AG10803 (cell line): ENCODE measurements around the gene SLC25A33.

Experiments used
- DNase-seq: peaks from one replicate; pipeline ENCODE4 v3.0.0; 2010; ENCODE audit warnings: low read depth
- H3K4me3 ChIP-seq: 2 replicates; pipeline ENCODE4 v1.5.1; 2011; ENCODE audit warnings: mild to moderate bottlenecking, low read length, control low read depth
- CTCF ChIP-seq: conservative IDR thresholded peaks from 2 replicates; pipeline ENCODE4 v1.5.1; 2011; ENCODE audit warnings: mild to moderate bottlenecking, low read length, control low read depth, inconsistent platforms

Gene SLC25A33

DNA sequence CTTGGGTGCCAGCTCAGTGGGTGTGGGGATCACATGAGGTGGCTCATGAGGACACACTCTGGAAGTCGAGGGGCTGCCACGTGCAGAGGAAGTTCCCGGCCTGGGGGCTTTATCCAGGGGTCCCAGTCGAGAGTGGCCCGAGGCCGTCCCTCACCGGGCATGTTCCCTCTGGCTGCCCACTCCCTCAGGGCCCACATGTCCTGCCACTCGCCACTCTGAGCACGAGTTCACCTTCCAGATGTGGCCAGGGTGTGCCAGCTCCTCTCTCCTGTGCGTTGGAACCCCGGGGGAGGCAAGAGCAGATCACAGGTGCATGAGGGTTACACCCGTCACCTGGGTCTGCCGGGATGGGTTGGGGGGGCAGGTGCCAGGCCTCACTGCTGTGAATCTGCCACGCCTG is 64.0 kb downstream of the SLC25A33 start:
- TF ChIP-seq CTCF, result no peak
- H3K4me3 ChIP-seq, result no peak overlapping the region
- DNase-seq, result no peak

GRCh38 chr1:9603766-9604753 is 64.8 kb downstream of the SLC25A33 start:
- no peak for TF ChIP-seq CTCF
- H3K4me3 ChIP-seq, result no peak overlapping the region
- DNase-seq, result no peak

DNA sequence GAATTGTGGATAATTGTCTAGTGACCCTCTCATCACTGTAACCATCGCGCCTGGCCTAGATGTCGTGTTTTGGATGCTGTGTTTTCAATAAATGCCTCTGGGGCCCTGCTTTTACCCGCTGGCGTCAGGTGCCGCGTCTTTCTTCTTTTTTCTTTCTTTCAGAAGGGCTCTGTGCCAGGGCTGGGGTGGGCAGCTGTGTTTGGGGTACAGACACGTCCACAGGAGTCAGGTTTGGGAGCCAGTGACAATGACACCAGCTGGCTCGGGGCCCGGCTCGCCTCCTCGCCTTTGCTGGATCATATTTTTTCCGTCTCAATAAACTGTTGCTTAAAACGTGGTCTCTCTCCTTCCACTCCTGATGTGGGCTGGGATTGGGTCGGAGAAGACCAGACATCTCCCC is 65.6 kb downstream of the SLC25A33 start:
- TF ChIP-seq CTCF, result no peak
- no peak for DNase-seq

DNA sequence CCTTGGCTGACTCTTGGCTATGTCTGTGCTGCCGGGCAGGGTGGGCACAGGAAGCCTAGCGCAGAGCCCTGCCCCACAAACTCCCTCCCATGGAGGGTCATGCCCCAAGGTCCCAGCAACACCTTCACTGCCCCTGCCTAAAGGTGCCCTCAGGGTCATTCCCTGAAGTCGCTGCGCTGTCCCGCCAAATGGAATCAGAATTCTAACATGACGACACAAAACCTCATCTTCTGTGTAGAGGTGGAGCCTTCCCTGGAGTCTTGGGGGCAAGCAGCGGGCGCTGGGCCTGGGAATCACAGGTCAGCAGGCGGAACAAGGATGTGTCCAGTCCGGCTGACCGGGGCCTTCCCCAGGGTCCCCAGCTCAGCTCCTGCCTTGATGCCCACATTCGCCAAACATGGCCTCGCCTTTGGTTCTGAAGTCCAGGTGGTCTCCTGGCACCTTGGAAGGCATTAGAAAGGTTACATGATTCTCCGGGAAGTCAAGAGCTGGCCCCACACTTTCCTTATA is 66.7 kb downstream of the SLC25A33 start:
- no peak for TF ChIP-seq CTCF
- H3K4me3 ChIP-seq, result no peak overlapping the region
- DNase-seq, result no peak

More for the DNA sequence above, 65.6 kb downstream of the SLC25A33 start:
- H3K4me3 ChIP-seq, result no peak overlapping the region

DNA sequence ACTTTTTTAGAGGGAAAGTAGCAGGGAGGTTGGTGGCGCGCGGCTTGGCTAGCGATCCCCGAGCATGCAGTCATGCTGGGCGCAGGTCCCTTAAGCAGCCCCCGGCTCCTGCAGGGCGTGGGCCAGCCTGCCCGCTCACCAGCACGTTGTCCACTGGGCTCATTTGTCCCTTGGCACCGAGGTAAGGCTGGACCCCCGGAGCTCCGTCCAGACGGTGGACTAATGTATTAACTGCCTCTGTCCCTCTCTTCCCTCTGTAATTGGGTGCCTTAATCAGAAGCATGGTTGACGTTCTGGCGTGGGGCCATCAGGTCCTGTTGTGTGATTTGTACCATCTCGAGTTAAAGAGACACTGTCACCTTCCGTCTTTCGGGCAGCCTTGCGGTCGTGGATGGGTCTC is 67.2 kb downstream of the SLC25A33 start:
- no peak for TF ChIP-seq CTCF
- no peak for DNase-seq
- no peak overlapping the region for H3K4me3 ChIP-seq

- DNase-seq, result no peak
- no peak for TF ChIP-seq CTCF
- no peak overlapping the region for H3K4me3 ChIP-seq
Observed at GRCh38 chr1:9606948-9607347, 67.7 kb downstream of the SLC25A33 start.

GRCh38 chr1:9607352-9607751 is 68.1 kb downstream of the SLC25A33 start:
- no peak for TF ChIP-seq CTCF
- no peak for DNase-seq
- H3K4me3 ChIP-seq, result no peak overlapping the region
